Retinal pigment epithelial cell (primary cell): ENCODE data around the gene ATP8B1.
A peak's percentile ranks its signal among the peaks of the same experiment; 100 is the strongest.

Experiments
- DNase-seq: peaks from one replicate; pipeline ENCODE4 v3.0.0-alpha.2; 2010; ENCODE audit warnings: low read depth
- H3K4me3 ChIP-seq: 2 replicates; pipeline ENCODE4 v1.5.1; 2011; ENCODE audit warnings: mild to moderate bottlenecking, low read length, control low read depth, moderate library complexity
- CTCF ChIP-seq: conservative IDR thresholded peaks from 2 replicates; pipeline ENCODE4 v1.5.1; 2011; ENCODE audit warnings: low read depth, low read length, control low read depth, inconsistent platforms

ATP8B1 gene

DNA sequence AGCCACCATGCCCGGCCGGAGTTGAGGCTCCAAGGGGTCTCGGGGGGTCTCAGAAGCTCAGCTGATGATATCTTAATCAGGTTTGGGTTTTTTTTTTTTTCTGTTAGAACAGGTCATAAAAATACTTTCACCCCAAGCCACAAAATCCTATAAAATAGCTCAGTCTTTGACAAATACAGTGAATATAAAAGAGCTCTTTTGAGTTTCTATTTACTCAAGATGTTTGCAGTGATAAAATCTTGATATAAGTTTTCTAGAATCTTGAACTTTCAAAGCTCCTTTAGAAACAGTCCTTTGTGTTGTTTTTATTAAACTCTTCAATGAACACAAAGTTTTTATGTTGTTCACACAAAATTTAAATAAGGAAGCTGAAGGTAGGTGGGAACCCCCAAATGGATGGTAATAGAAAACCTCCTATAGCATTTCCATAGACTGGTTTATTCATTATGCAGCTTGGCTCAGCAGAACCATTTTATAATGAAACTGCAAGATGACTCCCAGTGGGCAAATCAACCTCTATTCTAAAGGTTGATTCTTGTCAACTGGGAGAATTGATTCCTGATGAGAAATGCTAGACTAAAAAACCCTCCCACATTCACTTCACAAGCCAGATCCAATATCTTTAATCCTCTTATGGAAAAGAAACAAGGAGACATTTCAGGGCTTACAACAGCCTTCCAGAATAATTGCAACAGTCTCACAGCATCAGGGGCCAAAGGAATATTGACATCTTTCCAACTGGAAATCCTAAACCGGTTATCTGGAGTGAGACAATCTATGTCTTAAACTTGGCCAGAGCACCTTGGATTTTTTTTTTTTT is 167.9 kb downstream of the ATP8B1 start:
- H3K4me3 ChIP-seq: no peak overlapping the region
- no peak for TF ChIP-seq CTCF
- no peak for DNase-seq

GRCh38 chr18:57631697-57632096 is 171.4 kb downstream of the ATP8B1 start:
- DNase-seq: no peak
- no peak for TF ChIP-seq CTCF
- H3K4me3 ChIP-seq: no peak overlapping the region

DNA sequence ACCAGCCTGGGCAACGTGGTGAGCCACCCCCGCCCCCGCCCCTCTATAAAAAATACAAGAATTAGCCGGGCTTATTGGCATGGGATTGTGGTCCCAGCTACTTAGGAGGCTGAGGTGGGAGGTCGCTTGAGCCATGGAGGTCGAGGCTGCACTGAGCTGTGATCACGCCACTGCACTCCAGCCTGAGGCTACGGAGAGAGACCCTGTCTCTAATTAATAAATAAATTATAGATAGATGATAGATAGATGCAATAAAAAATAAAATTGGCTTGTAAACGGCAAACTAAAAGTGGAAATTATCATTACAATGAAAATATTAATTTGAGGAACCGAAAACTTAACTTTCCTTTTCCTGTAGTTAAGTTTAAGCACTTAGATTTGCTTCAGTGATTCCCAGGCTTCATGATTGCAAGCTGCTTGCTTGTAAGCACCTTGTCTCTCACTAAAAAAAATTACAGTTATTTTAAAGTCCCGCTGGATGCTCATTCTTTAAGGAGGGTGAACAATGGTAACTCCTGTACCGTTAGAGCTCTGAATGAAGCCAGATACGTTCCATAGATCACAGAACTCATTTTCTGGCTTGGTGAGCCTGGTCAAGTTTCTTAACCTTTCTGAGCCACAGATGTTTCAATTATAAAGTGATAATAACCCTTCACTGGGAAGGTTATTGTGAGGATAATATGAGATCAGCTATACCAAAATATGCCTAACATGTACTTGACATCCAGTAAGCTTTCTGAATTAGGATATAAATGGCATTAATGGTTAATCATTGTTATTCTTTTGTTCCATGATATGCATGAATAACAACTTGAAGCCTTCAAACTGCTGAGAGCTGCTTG is 172.1 kb downstream of the ATP8B1 start:
- DNase-seq: no peak
- peak overlapping the region; percentile 72 for H3K4me3 ChIP-seq
- no peak for TF ChIP-seq CTCF

GRCh38 chr18:57630002-57630753 is 172.9 kb downstream of the ATP8B1 start:
- TF ChIP-seq CTCF: peak; percentile 65
- peak overlapping the region; percentile 72 for H3K4me3 ChIP-seq
- peak; percentile 84 for DNase-seq

GRCh38 chr18:57629422-57629821 is 173.7 kb downstream of the ATP8B1 start:
- peak overlapping the region; percentile 72 for H3K4me3 ChIP-seq
- no peak for DNase-seq
- TF ChIP-seq CTCF: no peak

DNA sequence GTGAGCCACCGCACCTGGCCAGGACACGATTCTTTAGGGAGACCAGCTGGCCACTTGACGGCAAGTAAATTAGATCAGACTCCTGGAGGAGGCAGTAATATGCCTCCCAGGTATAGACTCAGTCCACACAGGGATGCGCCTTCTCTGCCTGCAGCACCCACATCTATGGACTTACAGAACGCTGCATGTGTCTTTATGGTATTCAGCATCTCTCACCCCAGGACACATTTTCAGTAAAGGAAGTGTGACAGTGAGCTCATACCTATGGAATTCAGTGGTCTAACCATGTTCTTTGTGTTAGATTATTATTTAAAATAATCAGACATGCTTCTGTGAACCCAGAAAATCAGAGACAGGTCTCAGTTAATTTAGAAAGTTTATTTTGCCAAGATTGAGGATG is 175.6 kb downstream of the ATP8B1 start:
- DNase-seq: no peak
- TF ChIP-seq CTCF: no peak
- H3K4me3 ChIP-seq: no peak overlapping the region
